ENCODE data around the gene CTPS1. TPM values are rescaled to one million over a fixed set of nuclear protein-coding genes. Genes with fewer than 3 reads are reported as not detected.

Gene CTPS1
- total RNA-seq, 1 experiment from 2014 or later = 73.4 TPM

GRCh38 chr1:41018018-41018410 lies 38.5 kb downstream of the CTPS1 start (continued):
- TF ChIP-seq STAT6 (CRISPR knock-in tag; conservative IDR thresholded peaks at IDR 0.05; ENCODE audit: low read depth) (no peak), PRRX2 (CRISPR knock-in tag; IDR thresholded peaks at IDR 0.05) (no peak), ZBTB43 (CRISPR knock-in tag; IDR thresholded peaks at IDR 0.05) (no peak), AFF4 (CRISPR knock-in tag; IDR thresholded peaks at IDR 0.05; ENCODE audit: borderline replicate concordance) (no peak), TEAD1 (CRISPR knock-in tag; IDR thresholded peaks at IDR 0.05) (no peak), JUN (CRISPR knock-in tag; IDR thresholded peaks at IDR 0.05) (no peak)

GRCh38 chr1:41019353-41019745 lies 39.9 kb downstream of the CTPS1 start:
- no peak overlapping the region for H3K27ac Mint-ChIP-seq
- no peak for ATAC-seq
- ChIA-PET CTCF (interaction anchor here (1.0 to 1.3 kb wide), 2 partner anchors 16 to 71 kb away, joined by 3 to 4 read pairs; no protein-coding TSS in a partner anchor), POLR2A (interaction anchor here (0.6 kb wide), 1 partner anchor 609 kb away, joined by 3 read pairs; no protein-coding TSS in a partner anchor)
- H3K36me3 Mint-ChIP-seq = peaks cover 18% of the 10 kb centered on the region
- no peaks in the 10 kb centered on the region for H3K9me3 Mint-ChIP-seq
- TF ChIP-seq CREM (CRISPR knock-in tag; IDR thresholded peaks at IDR 0.05) = no peak
- no peak for TF ChIP-seq PRDM15 (CRISPR knock-in tag; IDR thresholded peaks at IDR 0.05)
- TF ChIP-seq GTF2I (CRISPR knock-in tag; conservative IDR thresholded peaks at IDR 0.05) = no peak
- TF ChIP-seq CREB1 (CRISPR knock-in tag; IDR thresholded peaks at IDR 0.05) = no peak
- TF ChIP-seq NR2C2 (CRISPR knock-in tag; IDR thresholded peaks at IDR 0.05) = no peak
- no peak overlapping the region for H3K4me3 Mint-ChIP-seq
- H3K4me1 Mint-ChIP-seq = peaks cover 12% of the 10 kb centered on the region
- peaks cover 19% of the 10 kb centered on the region for H3K27me3 Mint-ChIP-seq (ENCODE audit: low read depth)
- DNase-seq (ENCODE audit: low spot score) = no peak

- no peak overlapping the region for H3K27ac Mint-ChIP-seq
- no peak for DNase-seq (ENCODE audit: low spot score)
- peaks cover 27% of the 10 kb centered on the region for H3K27me3 Mint-ChIP-seq (ENCODE audit: low read depth)
- H3K36me3 Mint-ChIP-seq = peaks cover 12% of the 10 kb centered on the region
- CTCF ChIA-PET = interaction anchor here (1.0 to 1.3 kb wide), 2 partner anchors 17 to 72 kb away, joined by 3 to 4 read pairs; no protein-coding TSS in a partner anchor
- H3K4me1 Mint-ChIP-seq = peaks cover 12% of the 10 kb centered on the region
- no peak for ATAC-seq
- POLR2A ChIA-PET = no interaction called here
- H3K4me3 Mint-ChIP-seq = no peak overlapping the region
- no peaks in the 10 kb centered on the region for H3K9me3 Mint-ChIP-seq
- no peak for TF ChIP-seq MXD4 (CRISPR knock-in tag; IDR thresholded peaks at IDR 0.05; ENCODE audit: borderline replicate concordance)
- no peak for TF ChIP-seq TP53 (CRISPR knock-in tag; IDR thresholded peaks at IDR 0.05)
- TF ChIP-seq ZNF317 (CRISPR knock-in tag; IDR thresholded peaks at IDR 0.05; ENCODE audit: borderline replicate concordance, low read depth) = no peak
- TF ChIP-seq CBFB (CRISPR knock-in tag; IDR thresholded peaks at IDR 0.05; ENCODE audit: low read depth) = no peak
- no peak for TF ChIP-seq ZMAT4 (CRISPR knock-in tag; IDR thresholded peaks at IDR 0.05)
- TF ChIP-seq NR1H2 (CRISPR knock-in tag; IDR thresholded peaks at IDR 0.05) = no peak
- TF ChIP-seq NFATC4 (CRISPR knock-in tag; IDR thresholded peaks at IDR 0.05) = no peak
- no peak for TF ChIP-seq FOXP4 (CRISPR knock-in tag; IDR thresholded peaks at IDR 0.05)
Measured at GRCh38 chr1:41020109-41020576, 40.6 kb downstream of the CTPS1 start.
